ENCODE measurements around the gene ADAMTS8. TPM values are rescaled to one million over a fixed set of nuclear protein-coding genes. Genes with fewer than 3 reads are reported as not detected.

The ADAMTS8 gene
- total RNA-seq, 1 donor from 2014 or later, result 0.57 TPM

- ATAC-seq (no peak), DNase-seq (ENCODE audit: missing footprints) (no peak)
- intact Hi-C loops (cut with DNase I), result no loop called here
Observed at GRCh38 chr11:130409594-130410388, 18.6 kb downstream of the ADAMTS8 start.

DNA sequence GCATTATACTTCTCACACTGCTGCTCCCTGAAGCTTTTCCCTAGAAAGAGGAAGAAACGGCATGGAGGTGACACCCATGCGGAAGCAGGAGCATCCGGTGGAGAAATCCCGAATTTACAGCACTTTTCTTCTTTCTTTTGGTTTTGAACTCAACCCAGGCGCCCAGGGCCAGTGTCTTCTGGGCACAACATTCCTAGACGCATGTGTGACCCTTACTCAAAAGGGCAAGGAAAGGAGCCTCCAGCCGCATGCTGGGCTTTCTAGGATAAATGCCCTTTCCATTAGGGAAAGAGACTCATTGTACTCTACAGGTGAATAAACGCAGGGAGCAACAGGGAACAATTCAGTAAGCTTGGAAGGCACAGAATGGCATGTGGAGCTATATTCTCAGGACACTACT is 19.5 kb downstream of the ADAMTS8 start:
- intact Hi-C loops (cut with DNase I), result no loop called here
- ATAC-seq, result no peak

DNA sequence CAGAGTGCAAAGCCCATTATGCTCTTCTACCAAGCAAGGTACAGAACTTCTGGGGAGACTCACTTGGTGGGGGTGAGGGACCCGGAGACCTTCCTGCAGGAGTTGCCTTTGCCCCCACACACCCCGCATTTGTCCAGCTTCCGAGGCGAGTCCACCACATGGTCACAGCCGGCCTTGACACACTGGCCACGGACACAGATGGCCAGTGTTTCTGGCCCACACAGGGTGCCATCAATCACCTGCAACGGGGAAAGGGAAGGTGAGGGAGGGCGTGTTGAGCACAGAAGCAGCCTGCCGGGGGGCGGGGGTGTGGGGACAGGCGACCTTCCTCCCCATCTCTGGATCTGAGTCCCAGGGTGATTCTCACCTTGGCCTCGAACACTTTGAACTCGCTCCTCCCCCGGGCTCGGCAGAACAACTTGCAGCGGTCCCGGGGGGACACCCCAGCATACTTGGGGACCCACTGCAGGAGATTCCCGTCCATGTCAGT is 20.0 kb downstream of the ADAMTS8 start:
- intact Hi-C loops (cut with DNase I), result no loop called here
- ATAC-seq (no peak), DNase-seq (ENCODE audit: missing footprints) (peak; percentile 65)

More for the DNA sequence above, 19.5 kb downstream of the ADAMTS8 start:
- DNase-seq (ENCODE audit: missing footprints), result peak; percentile 66

GRCh38 chr11:130407978-130408377 is 20.4 kb downstream of the ADAMTS8 start:
- intact Hi-C loops (cut with DNase I), result no loop called here
- ATAC-seq (peak; percentile 45), DNase-seq (ENCODE audit: missing footprints) (peak; percentile 65)

- DNase-seq (ENCODE audit: missing footprints), result no peak
- no peak for ATAC-seq
- intact Hi-C loops (cut with DNase I), result no loop called here
Observed at GRCh38 chr11:130405428-130405827, 23.0 kb downstream of the ADAMTS8 start.

DNA sequence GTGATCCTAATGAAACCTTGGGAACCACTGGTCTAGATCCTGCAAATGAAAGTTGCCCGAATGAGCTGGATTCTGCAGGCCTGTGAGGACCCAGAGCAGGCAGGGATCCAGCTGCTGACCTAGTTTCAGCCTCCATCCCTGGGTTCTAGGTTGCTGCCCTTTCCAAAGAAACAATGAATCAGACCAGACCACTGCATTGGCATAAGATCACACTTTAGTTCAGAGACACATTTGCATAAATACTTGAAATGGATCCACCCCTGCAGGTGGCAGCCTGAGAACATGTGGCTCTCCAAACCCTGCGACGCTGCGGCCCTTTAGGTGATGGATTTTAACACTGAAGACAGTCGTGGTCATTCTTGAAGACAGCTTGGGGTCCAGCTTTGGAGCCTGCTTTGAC is 23.7 kb downstream of the ADAMTS8 start:
- ATAC-seq, result no peak
- intact Hi-C loops (cut with DNase I), result no loop called here

GRCh38 chr11:130403967-130404366 is 24.4 kb downstream of the ADAMTS8 start:
- ATAC-seq (no peak), DNase-seq (ENCODE audit: missing footprints) (no peak)
- intact Hi-C loops (cut with DNase I), result no loop called here

More for the DNA sequence above, 23.7 kb downstream of the ADAMTS8 start:
- DNase-seq (ENCODE audit: missing footprints), result no peak

DNA sequence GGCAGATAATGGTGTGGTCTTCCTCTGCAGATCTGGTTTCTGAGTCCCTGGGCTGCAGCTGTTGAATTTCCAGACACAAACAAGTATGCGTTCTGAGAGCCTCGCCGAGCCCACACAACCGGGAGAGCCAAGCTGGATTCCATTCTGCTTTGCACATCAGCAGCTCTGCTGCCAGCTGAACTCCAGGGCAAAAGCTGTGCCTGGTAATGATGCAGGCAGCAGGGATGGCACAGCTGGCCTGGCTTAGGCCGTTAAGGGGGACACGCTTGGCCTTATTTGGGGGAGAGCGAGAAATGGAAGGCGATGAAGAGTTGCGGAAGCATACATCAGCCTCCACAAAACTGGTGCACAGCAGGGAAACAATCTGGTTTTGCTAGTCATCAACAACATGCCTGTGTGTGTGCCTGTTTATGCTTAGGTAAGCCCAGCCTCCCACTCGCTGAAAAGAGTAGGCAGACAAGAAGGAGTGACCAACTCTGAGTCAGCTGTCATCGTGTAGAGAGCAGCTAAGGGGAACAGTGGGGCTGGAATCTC is 25.1 kb downstream of the ADAMTS8 start:
- intact Hi-C loops (cut with DNase I), result no loop called here
- DNase-seq (ENCODE audit: missing footprints) (no peak), ATAC-seq (peak; percentile 65)

DNA sequence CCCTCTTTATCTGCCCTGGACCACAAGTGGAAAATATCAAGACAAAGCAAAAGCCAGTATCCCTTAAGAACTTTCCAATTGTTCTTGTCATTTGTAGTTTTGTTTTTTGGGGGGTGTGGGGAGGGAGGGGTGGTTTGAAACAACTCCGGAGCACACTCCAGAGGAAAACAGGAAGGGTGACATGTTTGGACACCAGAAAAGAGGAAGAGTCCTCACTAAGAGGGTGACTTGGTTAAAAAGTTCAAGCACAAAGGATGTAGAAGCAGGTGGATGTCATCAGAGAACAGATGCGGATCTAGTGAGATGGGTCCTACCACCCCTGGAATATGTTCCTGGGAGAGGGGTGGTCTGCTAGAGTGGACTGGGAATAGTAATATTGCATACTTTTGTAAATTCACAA is 25.8 kb downstream of the ADAMTS8 start:
- intact Hi-C loops (cut with DNase I), result no loop called here

DNA sequence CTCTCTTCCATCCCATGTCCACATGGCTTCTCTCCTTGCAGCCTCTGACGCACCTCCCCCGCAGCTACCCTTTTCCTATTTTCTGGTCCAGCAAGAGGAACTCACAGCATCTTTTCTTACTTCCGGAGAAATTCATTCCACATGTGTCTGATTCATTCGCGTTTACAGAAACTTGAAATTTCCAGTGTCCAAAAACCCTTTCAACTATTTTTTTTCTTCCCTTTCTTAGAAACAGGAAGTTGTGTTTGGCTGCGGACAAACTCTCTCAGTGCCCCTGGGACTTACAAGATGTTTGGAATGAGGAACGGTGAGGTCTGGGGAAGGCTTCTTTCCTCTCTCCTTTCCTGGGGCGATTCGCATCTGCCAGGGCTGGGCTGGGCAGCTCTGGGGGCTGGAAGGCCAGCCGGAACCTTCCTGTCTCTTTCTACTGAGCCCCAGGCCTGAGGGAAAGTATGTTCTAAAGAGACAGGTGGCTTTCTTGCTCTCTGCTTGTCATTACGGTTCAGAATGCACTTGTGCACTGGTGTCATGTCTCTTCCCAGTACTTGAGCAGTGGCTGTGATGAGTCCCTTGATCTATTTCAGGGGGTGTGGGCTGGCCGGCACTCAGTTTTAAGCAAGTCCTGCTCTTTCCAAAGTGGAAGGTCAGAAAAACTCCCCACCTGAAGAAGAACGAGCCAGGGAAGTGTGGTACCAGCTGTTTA is 27.5 kb downstream of the ADAMTS8 start:
- ATAC-seq, result peak; percentile 50
- DNase-seq (ENCODE audit: missing footprints), result no peak
- intact Hi-C loops (cut with DNase I), result no loop called here

More for the DNA sequence above, 25.8 kb downstream of the ADAMTS8 start:
- DNase-seq (ENCODE audit: missing footprints), result no peak
- no peak for ATAC-seq

DNA sequence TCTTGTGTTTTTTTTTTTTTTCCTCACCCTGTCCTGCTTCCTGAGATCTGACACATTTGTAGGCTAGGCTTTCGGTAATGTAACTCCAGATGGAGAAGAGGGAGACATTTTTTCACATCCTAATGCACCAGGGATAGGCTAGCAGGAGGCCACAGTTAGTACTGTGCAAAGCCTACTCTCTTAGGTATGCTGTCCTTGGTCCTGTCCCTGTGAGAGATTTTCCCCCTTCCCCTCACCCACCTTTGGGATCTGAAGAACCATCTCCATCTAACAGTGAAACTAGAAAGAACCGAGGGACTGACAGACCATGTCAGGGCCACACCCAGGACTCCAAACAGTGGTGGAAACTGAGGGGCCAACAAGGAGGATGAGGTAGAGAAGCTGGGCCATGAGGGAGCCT is 29.2 kb downstream of the ADAMTS8 start:
- ATAC-seq (no peak), DNase-seq (ENCODE audit: missing footprints) (no peak)
- intact Hi-C loops (cut with DNase I), result no loop called here

- ATAC-seq, result no peak
- no peak for DNase-seq (ENCODE audit: missing footprints)
- intact Hi-C loops (cut with DNase I), result no loop called here
Observed at GRCh38 chr11:130397780-130398179, 30.6 kb downstream of the ADAMTS8 start.

DNA sequence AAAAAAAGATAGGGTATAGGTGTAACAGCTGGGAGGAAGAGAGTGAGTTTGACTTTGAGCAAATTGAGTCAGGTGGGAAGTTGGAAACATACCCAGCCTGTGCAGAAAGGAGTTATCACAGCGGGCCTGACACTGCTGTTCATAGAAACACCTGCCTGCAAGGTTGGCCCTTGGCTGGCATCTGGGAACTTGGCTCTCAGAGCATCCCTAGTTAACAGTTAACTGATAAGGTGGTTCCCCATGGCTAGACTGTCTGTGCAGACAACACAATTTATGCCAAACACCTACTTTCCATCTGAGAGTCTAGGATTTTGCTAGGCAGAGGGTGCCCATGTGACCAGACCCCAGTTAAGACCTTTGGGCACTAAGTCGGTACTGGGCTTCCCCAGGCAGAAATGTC is 31.4 kb downstream of the ADAMTS8 start:
- intact Hi-C loops (cut with DNase I), result no loop called here
- no peak for ATAC-seq
- no peak for DNase-seq (ENCODE audit: missing footprints)

DNA sequence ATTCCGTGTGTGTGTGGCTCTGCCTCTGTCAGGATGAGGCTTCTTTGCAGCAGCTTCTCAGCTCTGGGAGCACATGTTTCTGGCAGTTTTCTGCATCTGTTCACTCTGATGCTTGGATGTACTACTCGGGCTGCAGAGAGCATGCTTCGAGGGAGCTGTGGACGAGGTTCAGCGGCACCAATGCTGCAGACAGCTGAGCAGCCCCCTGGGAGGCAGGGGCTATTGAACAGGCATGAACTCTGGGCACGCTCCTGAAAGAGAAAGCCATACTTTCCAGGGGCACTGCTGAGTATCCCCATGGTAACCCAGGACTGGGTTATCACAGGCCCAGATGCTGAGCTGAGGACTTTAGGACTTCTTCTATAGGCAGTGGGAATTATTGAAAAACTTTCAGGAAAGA is 33.8 kb downstream of the ADAMTS8 start:
- intact Hi-C loops (cut with DNase I), result no loop called here
- ATAC-seq (no peak), DNase-seq (ENCODE audit: missing footprints) (no peak)

DNA sequence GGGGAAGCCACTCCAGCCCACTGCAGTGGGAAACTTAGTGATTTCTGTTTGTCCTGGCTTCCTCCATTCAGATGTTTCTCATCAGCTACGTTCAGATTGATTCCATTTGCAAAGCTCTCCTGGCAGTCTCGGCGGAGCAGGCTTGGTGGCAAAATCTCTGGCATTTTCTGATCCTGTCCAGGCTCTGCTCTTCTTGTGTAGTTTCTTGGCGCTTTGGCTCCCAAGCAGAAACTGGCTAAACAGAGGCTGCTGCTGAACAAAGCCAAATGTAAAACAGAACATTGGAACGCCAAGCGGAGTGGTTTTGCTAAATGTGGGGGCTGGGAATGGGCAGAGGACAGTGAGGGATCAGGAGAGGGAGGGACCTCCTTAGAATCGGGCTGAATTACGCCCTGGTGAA is 36.7 kb downstream of the ADAMTS8 start:
- intact Hi-C loops (cut with DNase I), result no loop called here
- no peak for DNase-seq (ENCODE audit: missing footprints)
- no peak for ATAC-seq

GRCh38 chr11:130390071-130390758 is 38.2 kb downstream of the ADAMTS8 start:
- DNase-seq (ENCODE audit: missing footprints), result no peak
- ATAC-seq, result no peak
- intact Hi-C loops (cut with DNase I), result no loop called here

- intact Hi-C loops (cut with DNase I), result no loop called here
- peak; percentile 15 for ATAC-seq
Observed at GRCh38 chr11:130389335-130389935, 39.0 kb downstream of the ADAMTS8 start.

DNA sequence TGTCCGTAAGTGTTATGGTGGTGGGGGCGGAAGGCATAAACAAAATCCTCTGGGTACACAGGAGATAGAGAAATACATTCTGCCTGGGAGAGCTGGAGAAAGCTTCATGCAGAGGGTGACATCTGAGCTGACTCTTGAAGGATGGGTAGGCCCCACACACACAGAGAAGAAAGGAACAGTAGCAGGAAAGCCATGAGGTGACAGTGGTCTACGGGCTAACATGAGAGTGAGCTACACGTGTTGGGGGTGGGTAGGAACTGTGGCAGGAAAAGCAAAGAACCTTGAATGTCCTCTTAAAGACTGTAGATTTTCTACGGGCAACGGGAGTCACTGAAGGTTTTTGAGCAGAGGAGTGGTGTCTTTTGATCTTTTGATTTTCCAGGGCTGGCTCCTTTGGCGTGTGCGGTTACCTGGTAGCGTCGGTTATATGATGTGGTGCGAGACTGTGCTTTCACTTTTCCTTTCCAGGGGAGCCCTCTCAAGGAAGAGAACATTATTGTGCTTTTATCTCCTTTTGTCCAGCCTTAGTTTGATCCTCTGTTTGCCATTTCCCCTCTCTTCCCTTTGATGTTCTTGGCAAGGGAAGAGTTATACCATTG is 39.7 kb downstream of the ADAMTS8 start:
- intact Hi-C loops (cut with DNase I), result no loop called here
- DNase-seq (ENCODE audit: missing footprints) (no peak), ATAC-seq (no peak)

More at GRCh38 chr11:130389335-130389935, 39.0 kb downstream of the ADAMTS8 start:
- no peak for DNase-seq (ENCODE audit: missing footprints)
